GM23338 (cell line): ENCODE results near the gene EXOC6.

Experiments
- CREB1 ChIP-seq: fragments of 250-450 bp; sonication (Bioruptor Pico); IDR thresholded peaks from 2 replicates; pipeline ENCODE4 v1.5.0; 2020; ENCODE audit warnings: low read depth, mild to moderate bottlenecking, moderate library complexity
- CTCF ChIP-seq, 2 experiments: fragments of 200-600 bp in 1 of 2; sonication (generic) in 1 of 2; conservative IDR thresholded peaks; 2 replicates each; pipeline versions ENCODE4 v1.5.1 to v1.6.1; 2016 to 2017; ENCODE audit warnings: antibody characterized with exemption in 2 of 2, low read depth in 2 of 2, mild to moderate bottlenecking in 2 of 2, moderate library complexity in 1 of 2
- JUNB ChIP-seq: IDR thresholded peaks from one replicate; pipeline ENCODE4 v1.6.1; 2016; ENCODE audit warnings: antibody characterized with exemption; ENCODE audit not compliant: unreplicated experiment
- POLR2AphosphoS5 ChIP-seq: IDR thresholded peaks from 2 replicates; pipeline ENCODE4 v1.6.1; 2016; ENCODE audit warnings: antibody characterized with exemption, low read depth

- TF ChIP-seq JUNB: no peak
- TF ChIP-seq POLR2AphosphoS5: no peak
- no peak for TF ChIP-seq CTCF (conservative IDR thresholded peaks at IDR 0.05; ENCODE audit: low read depth in 2 of 2)
- no peak for TF ChIP-seq CREB1 (CRISPR knock-in tag)
Measured at GRCh38 chr10:93061594-93062513, 213.5 kb downstream of the EXOC6 start.
